GM21381 (cell line): ENCODE data around the gene NELL2.

Experiments used
- ATAC-seq: cut with Tn5 transposase; IDR thresholded peaks from one replicate; pipeline ENCODE4 v1.9.1; 2021; ENCODE audit warnings: mild to moderate bottlenecking, moderate library complexity; ENCODE audit not compliant: unreplicated experiment

NELL2 gene

GRCh38 chr12:44490181-44490580, 385.9 kb downstream of the NELL2 start:
- ATAC-seq = no peak

DNA sequence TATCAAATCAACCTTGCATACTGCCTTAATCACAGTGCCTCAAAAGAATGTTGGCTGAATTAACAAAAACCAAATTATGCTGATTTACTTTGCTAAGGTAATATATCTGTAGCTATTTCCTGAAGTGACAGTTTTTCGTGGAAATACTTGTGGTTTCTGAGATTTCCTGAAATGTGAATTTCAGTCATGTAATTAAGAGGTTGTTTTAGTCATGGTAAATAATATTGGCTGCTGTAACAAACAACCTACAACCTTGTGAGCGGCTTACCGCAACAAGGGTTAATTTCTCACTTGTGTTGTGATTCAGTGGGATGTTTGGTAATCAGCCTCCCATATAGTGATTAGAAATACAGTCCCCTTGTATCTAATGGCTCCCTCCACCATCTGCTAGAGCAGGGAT, 387.9 kb downstream of the NELL2 start:
- no peak for ATAC-seq

DNA sequence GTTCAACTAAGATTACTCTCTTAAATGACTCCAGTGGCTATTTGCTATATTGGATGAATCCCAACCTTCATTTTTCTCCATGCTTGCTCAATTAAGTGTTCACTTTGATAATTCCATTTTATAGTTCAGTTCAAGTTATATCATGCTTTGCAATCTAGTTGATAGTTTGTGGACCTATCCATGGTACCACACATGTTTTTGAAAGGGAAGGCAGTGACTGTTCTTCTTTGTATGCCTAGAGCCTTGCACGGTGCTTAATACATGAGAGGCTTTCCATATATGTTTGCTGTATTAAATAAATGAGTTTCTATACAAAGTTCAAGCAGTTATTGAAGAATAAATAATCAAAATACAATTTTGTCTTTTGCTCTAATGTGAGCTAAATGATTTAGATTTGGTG, 391.3 kb downstream of the NELL2 start:
- no peak for ATAC-seq

DNA sequence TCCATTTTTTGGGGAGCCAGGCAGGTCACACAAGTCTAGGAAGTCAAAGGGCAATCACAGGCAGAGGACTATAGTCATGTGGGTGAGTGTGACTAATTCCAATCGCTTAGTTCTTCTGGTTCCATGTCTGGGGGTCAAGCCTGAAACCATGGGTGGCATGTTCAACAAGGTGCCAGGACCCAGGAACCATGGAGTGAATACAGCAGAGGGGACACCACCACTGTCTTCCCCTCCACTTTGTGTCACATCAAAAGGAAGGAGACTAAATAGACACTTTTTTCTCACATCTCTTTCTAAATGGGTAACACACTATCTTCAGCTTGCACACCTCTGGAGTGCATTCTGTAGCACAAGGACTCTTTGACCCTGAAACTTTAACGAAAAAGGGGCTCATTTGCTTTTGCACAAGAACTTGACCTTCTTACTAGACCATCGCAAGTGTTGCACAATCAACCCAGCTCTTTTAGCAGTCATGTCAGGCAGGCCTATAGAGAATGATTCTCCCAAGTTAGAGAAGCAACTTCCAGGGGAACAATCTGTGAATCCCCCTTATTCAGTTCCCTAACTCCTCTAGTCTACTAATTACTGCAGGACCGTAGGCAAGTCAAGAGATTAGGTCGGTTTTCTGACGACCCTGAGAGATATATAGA, 398.7 kb downstream of the NELL2 start:
- ATAC-seq = no peak

- ATAC-seq = no peak
Measured at GRCh38 chr12:44476683-44477082, 399.4 kb downstream of the NELL2 start.

- no peak for ATAC-seq
Measured at GRCh38 chr12:44465139-44465538, 411.0 kb downstream of the NELL2 start.

- ATAC-seq = no peak
Measured at GRCh38 chr12:44464180-44464579, 411.9 kb downstream of the NELL2 start.

- no peak for ATAC-seq
Measured at GRCh38 chr12:44462729-44463128, 413.4 kb downstream of the NELL2 start.

- ATAC-seq = no peak
Measured at GRCh38 chr12:44460261-44460660, 415.9 kb downstream of the NELL2 start.

DNA sequence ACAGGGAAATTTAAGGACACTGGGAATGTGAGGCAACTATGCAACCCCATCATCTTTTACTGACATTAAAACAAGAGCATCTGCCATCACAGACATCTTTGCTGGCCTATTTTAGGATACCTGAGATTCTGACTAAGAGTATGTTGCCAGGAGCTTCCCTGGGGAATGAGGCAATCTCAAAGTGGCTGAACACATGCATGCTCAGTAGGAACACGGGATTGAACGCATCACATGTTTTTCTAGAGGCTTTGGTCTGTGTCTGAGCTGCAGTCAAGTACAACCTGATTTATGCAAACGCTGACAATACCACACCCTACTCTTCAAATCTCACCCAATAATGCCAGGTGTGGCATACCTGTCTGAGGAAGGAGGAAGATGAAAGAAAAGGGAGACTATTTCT, 416.5 kb downstream of the NELL2 start:
- ATAC-seq = no peak
